NB4 (cell line): ENCODE measurements around the gene SPSB4.

Experiments used
- DNase-seq: peaks from one replicate; pipeline ENCODE4 v3.0.0; 2010; ENCODE audit warnings: low read depth
- H3K4me3 ChIP-seq: one replicate; pipeline ENCODE4 v1.5.1; 2011; ENCODE audit warnings: mild to moderate bottlenecking, low read depth, low read length, moderate library complexity
- CTCF ChIP-seq: IDR thresholded peaks from one replicate; pipeline ENCODE4 v1.5.1; 2012; ENCODE audit warnings: low read depth, low read length
- MYC ChIP-seq: IDR thresholded peaks from 2 replicates; pipeline ENCODE4 v1.6.1; 2011; ENCODE audit warnings: low read depth, low read length
- POLR2A ChIP-seq: IDR thresholded peaks from 2 replicates; pipeline ENCODE4 v1.6.1; 2011; ENCODE audit warnings: mild to moderate bottlenecking; ENCODE audit not compliant: insufficient read length; ENCODE audit errors: extremely low read depth
- TF ChIP-seq, protein P1 (sequence below): IDR thresholded peaks from 2 replicates; pipeline ENCODE4 v1.6.1; 2011; ENCODE audit warnings: low read depth, low read length

The SPSB4 gene

GRCh38 chr3:141091426-141091825, 40.3 kb downstream of the SPSB4 start:
- no peak for DNase-seq
- no peak overlapping the region for H3K4me3 ChIP-seq
- TF ChIP-seq POLR2A, result no peak

GRCh38 chr3:141092663-141093062, 41.5 kb downstream of the SPSB4 start:
- no peak overlapping the region for H3K4me3 ChIP-seq
- TF ChIP-seq POLR2A (no peak), MYC (no peak), CTCF (no peak)
- TF ChIP-seq, protein P1, sequence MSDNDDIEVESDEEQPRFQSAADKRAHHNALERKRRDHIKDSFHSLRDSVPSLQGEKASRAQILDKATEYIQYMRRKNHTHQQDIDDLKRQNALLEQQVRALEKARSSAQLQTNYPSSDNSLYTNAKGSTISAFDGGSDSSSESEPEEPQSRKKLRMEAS, result no peak
- DNase-seq, result no peak

GRCh38 chr3:141093397-141093796, 42.2 kb downstream of the SPSB4 start:
- no peak overlapping the region for H3K4me3 ChIP-seq
- no peak for DNase-seq
- TF ChIP-seq MYC, result no peak
- no peak for TF ChIP-seq CTCF
- TF ChIP-seq, protein P1, result no peak
- no peak for TF ChIP-seq POLR2A

GRCh38 chr3:141093971-141094684, 43.0 kb downstream of the SPSB4 start:
- no peak for DNase-seq
- H3K4me3 ChIP-seq, result no peak overlapping the region
- no peak for TF ChIP-seq MYC
- TF ChIP-seq CTCF, result no peak
- TF ChIP-seq, protein P1, result no peak
- no peak for TF ChIP-seq POLR2A

GRCh38 chr3:141094790-141095545, 43.8 kb downstream of the SPSB4 start:
- TF ChIP-seq CTCF (no peak), POLR2A (no peak), MYC (no peak)
- TF ChIP-seq, protein P1, result no peak
- DNase-seq, result no peak

DNA sequence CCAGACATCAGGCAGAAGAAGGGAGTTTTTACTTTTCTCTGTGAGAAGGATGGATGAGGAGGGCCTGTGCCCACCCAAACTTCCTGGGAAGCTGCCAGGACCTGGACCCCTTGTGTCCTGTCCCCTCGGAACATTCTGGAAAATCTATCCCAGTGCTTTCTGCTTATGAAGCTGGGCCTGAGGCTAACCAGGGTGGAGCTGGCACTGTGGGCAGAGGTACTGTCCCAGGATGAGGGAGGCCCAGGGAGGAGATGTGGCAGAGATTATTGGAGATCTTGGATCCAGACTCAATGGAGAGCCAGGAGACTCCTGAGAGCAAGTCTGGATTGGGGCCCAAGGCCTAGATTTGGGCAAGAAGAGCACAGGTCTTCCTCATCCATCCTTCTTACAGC, 44.4 kb downstream of the SPSB4 start:
- DNase-seq, result no peak
- no peak for TF ChIP-seq POLR2A
- TF ChIP-seq, protein P1, result no peak
- TF ChIP-seq CTCF, result no peak
- H3K4me3 ChIP-seq, result no peak overlapping the region

More at GRCh38 chr3:141094790-141095545, 43.8 kb downstream of the SPSB4 start:
- H3K4me3 ChIP-seq, result no peak overlapping the region
